ENCODE data around the gene HS1BP3. TPM values are rescaled to one million over a fixed set of nuclear protein-coding genes. Genes with fewer than 3 reads are reported as not detected.
A peak's percentile ranks its signal among the peaks of the same experiment; 100 is the strongest.

The HS1BP3 gene
- total and polyA plus RNA-seq, 2 of the 13 experiments (the other 11 are each of a cell fraction or from before 2014, with no cell fraction given), result 15.2 to 22.0 TPM

DNA sequence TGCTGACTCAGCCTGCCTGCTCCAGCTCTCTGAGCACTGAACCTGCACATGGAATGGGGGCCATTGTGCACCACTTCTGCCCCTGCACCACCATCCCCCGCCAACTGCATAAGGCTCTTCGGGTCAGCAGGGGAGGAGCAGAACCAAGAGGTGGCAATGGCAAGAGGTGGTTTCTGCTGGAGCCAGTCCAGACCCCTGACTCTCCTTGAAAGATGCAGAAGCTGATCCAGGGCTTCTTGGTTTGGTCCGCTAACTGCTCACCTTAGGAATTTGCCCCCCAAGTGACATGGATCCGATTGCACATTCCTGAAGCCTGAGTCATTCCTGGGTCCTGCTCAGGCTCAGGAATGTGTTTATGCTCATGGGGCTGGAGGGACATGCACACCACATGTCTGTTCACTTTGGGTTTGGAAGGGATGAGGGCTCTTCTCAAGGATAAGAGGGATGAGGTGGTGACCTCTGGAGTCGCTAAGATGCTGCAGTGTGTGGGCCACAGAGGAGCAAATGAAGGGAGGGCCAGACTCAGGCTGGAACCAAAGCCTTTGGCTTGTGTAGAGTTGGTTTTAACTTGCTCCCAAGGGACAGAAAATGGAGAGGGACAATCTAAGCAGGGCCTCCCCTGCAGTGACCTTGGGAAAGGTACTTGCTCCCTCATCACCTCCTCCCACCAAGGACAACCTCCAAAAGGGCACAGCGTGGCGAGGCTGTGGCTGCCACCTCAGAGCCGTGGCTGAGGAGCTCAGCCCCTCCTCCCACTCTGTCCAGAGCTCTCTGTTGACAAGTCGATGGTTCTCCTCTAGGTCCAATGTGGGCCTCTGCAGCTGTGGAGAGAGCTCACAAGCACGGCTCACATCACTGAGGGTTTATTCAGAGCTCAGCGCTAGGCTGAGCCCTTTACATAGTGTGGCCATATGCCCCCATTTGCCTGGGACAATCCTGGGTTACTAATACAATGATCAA lies 66.2 kb downstream of the HS1BP3 start (continued):
- TF ChIP-seq YEATS4 (CRISPR knock-in tag; IDR thresholded peaks at IDR 0.05; ENCODE audit: borderline replicate concordance), result peak; percentile 82
- no peak for TF ChIP-seq ZNF207 (IDR thresholded peaks at IDR 0.05; ENCODE audit: borderline replicate concordance)
- no peak for TF ChIP-seq CBX2 (IDR thresholded peaks at IDR 0.05; ENCODE audit: low read depth, low read length)
- no peak for TF ChIP-seq CBX2 (CRISPR knock-in tag; IDR thresholded peaks at IDR 0.05; ENCODE audit: low read depth)
- peak; percentile 95 for TF ChIP-seq ZNF687 (CRISPR knock-in tag; IDR thresholded peaks at IDR 0.05)
- 0 out of 2 replicates have a peak, but pooled peaks have one; percentile 61 for TF ChIP-seq ZNF589 (CRISPR knock-in tag; conservative IDR thresholded peaks at IDR 0.05)
- no peak; the same call in 1 of the 2 replicates for TF ChIP-seq ZNF788 (CRISPR knock-in tag; IDR thresholded peaks at IDR 0.05; ENCODE audit: borderline replicate concordance)
- TF ChIP-seq ZKSCAN8 (CRISPR knock-in tag; IDR thresholded peaks at IDR 0.05; ENCODE audit: borderline replicate concordance), result peak; percentile 79; the same call in 1 of the 2 replicates
- TF ChIP-seq NFRKB (IDR thresholded peaks at IDR 0.05), result no peak
- TF ChIP-seq RFXAP (CRISPR knock-in tag; IDR thresholded peaks at IDR 0.05; ENCODE audit: borderline replicate concordance), result no peak
- no peak for TF ChIP-seq ZNF224 (CRISPR knock-in tag; IDR thresholded peaks at IDR 0.05)
- no peak for TF ChIP-seq ZNF512 (CRISPR knock-in tag; IDR thresholded peaks at IDR 0.05)
- TF ChIP-seq ZNF816 (CRISPR knock-in tag; IDR thresholded peaks at IDR 0.05; ENCODE audit: borderline replicate concordance), result peak; percentile 95; the same call in 1 of the 2 replicates
- no peak for TF ChIP-seq TCF12 (IDR thresholded peaks at IDR 0.05)
- 0 out of 2 replicates have a peak, but pooled peaks have one; percentile 54 for TF ChIP-seq TCF12 (CRISPR knock-in tag; IDR thresholded peaks at IDR 0.05)
- TF ChIP-seq ZNF570 (CRISPR knock-in tag; IDR thresholded peaks at IDR 0.05; ENCODE audit: borderline replicate concordance), result 0 out of 2 replicates have a peak, but pooled peaks have one; percentile 27
- peak; percentile 20; the same call in 1 of the 2 replicates for TF ChIP-seq ZNF333 (CRISPR knock-in tag; IDR thresholded peaks at IDR 0.05; ENCODE audit: borderline replicate concordance)
- TF ChIP-seq CAMTA2 (CRISPR knock-in tag; IDR thresholded peaks at IDR 0.05; ENCODE audit: borderline replicate concordance), result peak; percentile 3; the same call in 1 of the 2 replicates
- no peak for TF ChIP-seq STAG1 (CRISPR knock-in tag; IDR thresholded peaks at IDR 0.05)
- 0 out of 2 replicates have a peak, but pooled peaks have one; percentile 55 for TF ChIP-seq CBFB (CRISPR knock-in tag; IDR thresholded peaks at IDR 0.05)
- TF ChIP-seq, protein P1, sequence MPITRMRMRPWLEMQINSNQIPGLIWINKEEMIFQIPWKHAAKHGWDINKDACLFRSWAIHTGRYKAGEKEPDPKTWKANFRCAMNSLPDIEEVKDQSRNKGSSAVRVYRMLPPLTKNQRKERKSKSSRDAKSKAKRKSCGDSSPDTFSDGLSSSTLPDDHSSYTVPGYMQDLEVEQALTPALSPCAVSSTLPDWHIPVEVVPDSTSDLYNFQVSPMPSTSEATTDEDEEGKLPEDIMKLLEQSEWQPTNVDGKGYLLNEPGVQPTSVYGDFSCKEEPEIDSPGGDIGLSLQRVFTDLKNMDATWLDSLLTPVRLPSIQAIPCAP (CRISPR knock-in tag; IDR thresholded peaks at IDR 0.05; ENCODE audit: low read depth), result 0 out of 2 replicates have a peak, but pooled peaks have one; percentile 62
- TF ChIP-seq LCORL (IDR thresholded peaks at IDR 0.05), result peak; percentile 66
- peak; percentile 99 for TF ChIP-seq LCORL (CRISPR knock-in tag; IDR thresholded peaks at IDR 0.05)
- TF ChIP-seq ADNP (CRISPR knock-in tag; IDR thresholded peaks at IDR 0.05), result no peak

All from HepG2 (cell line).